Mesendoderm (in vitro differentiated cells): ENCODE data around the gene PDZRN3. TPM values are rescaled to one million over a fixed set of nuclear protein-coding genes. Genes with fewer than 3 reads are reported as not detected.
A peak's percentile ranks its signal among the peaks of the same experiment; 100 is the strongest.

Experiments used
- DNase-seq: peaks from one replicate; pipeline ENCODE4 v3.0.0; 2013
- H2AK5ac ChIP-seq: 2 replicates; pipeline ENCODE4 v1.6.1; 2013; ENCODE audit warnings: low read length, inconsistent platforms
- H2BK120ac ChIP-seq: 2 replicates; pipeline ENCODE4 v1.6.1; 2013; ENCODE audit warnings: low read depth, mild to moderate bottlenecking, low read length, moderate library complexity, mixed read lengths
- H2BK15ac ChIP-seq: replicated peaks from 2 replicates; pipeline ENCODE4 v1.6.1; 2013; ENCODE audit warnings: low read depth, mild to moderate bottlenecking, moderate library complexity
- H2BK5ac ChIP-seq: 2 replicates; pipeline ENCODE4 v1.6.1; 2013; ENCODE audit warnings: low read length, inconsistent platforms
- H3K18ac ChIP-seq: 2 replicates; pipeline ENCODE4 v1.6.1; 2013; ENCODE audit warnings: mild to moderate bottlenecking, low read length, mixed read lengths
- H3K23ac ChIP-seq: one replicate; pipeline ENCODE4 v1.6.1; 2013; ENCODE audit warnings: low read length
- H3K27ac ChIP-seq: 2 replicates; pipeline ENCODE4 v1.5.1; 2013; ENCODE audit warnings: low read depth, mild to moderate bottlenecking, inconsistent platforms, low read length, moderate library complexity
- H3K27me3 ChIP-seq: 2 replicates; pipeline ENCODE4 v1.6.1; 2013; ENCODE audit warnings: low read length, control low read depth, mild to moderate bottlenecking, inconsistent platforms; ENCODE audit not compliant: insufficient read depth, poor library complexity
- H3K36me3 ChIP-seq: 2 replicates; pipeline ENCODE4 v1.6.1; 2013; ENCODE audit warnings: low read length, inconsistent platforms; ENCODE audit not compliant: control insufficient read depth, insufficient read depth
- H3K4ac ChIP-seq: one replicate; pipeline ENCODE4 v1.6.1; 2013; ENCODE audit warnings: low read depth, mild to moderate bottlenecking, low read length, moderate library complexity
- H3K4me1 ChIP-seq: 2 replicates; pipeline ENCODE4 v1.6.1; 2013; ENCODE audit warnings: low read depth, low read length, inconsistent platforms; ENCODE audit not compliant: control insufficient read depth
- H3K4me2 ChIP-seq: 2 replicates; pipeline ENCODE4 v1.6.1; 2013; ENCODE audit warnings: low read length
- H3K4me3 ChIP-seq: 2 replicates; pipeline ENCODE4 v1.5.1; 2013; ENCODE audit warnings: mild to moderate bottlenecking, low read length
- H3K56ac ChIP-seq: one replicate; pipeline ENCODE4 v1.6.1; 2013; ENCODE audit warnings: low read length
- H3K79me1 ChIP-seq: 2 replicates; pipeline ENCODE4 v1.6.1; 2013; ENCODE audit warnings: low read length, inconsistent platforms
- H3K79me2 ChIP-seq: 2 replicates; pipeline ENCODE4 v1.6.1; 2013; ENCODE audit warnings: mild to moderate bottlenecking, low read length; ENCODE audit not compliant: control insufficient read depth, insufficient read depth
- H3K9ac ChIP-seq: 2 replicates; pipeline ENCODE4 v1.6.1; 2013; ENCODE audit warnings: low read length, inconsistent platforms
- H4K5ac ChIP-seq: one replicate; pipeline ENCODE4 v1.6.1; 2013; ENCODE audit warnings: low read length
- H4K8ac ChIP-seq: one replicate; pipeline ENCODE4 v1.6.1; 2013; ENCODE audit warnings: low read depth, mild to moderate bottlenecking, control low read depth, low read length, moderate library complexity
- WGBS: extraction: QIAGEN DNeasy Blood & Tissue Kit; methylation state at CpG from one replicate; pipeline ENCODE4 v1.1.7; 2013; ENCODE audit warnings: low lambda C conversion rate, missing lambda C conversion rate; ENCODE audit not compliant: insufficient coverage; ENCODE audit errors: extremely low coverage; 5-methylcytosine and 5-hydroxymethylcytosine counted together
- polyA plus RNA-seq, 2 experiments: library from polyadenylated mRNA; stranded (reverse); fragments of 200-250 nt; gene quantifications; one replicate each; pipeline ENCODE4 v1.2.3, GENCODE V29; 2013

PDZRN3 gene
- 8.4 TPM for polyA plus RNA-seq (2013, experiment 1 of 2)
- polyA plus RNA-seq (2013, experiment 2 of 2) = 9.0 TPM

GRCh38 chr3:73624821-73625665, at the start of gene PDZRN3:
Gene PDZRN3, minus strand, starts transcription at chr3:73624941.
- H3K23ac ChIP-seq = peak within 1 kb of the TSS; percentile 71
- H3K4ac ChIP-seq = no peak within 1 kb of the TSS
- peak within 1 kb of the TSS; percentile 54 for H3K4me3 ChIP-seq
- whole genome bisulfite sequencing = no CpG with 5 or more reads among the region's 55 CpGs
- no peak within 1 kb of the TSS for H2AK5ac ChIP-seq
- no peaks in the 10 kb centered on the region for H3K79me2 ChIP-seq
- no peaks in the 10 kb centered on the region for H3K79me1 ChIP-seq
- H4K5ac ChIP-seq = no peak within 1 kb of the TSS
- no peak within 1 kb of the TSS for H3K27ac ChIP-seq
- no peak within 1 kb of the TSS for H4K8ac ChIP-seq
- H3K4me2 ChIP-seq = peak within 1 kb of the TSS; percentile 93
- H2BK15ac ChIP-seq = no peak within 1 kb of the TSS
- H3K56ac ChIP-seq = peak within 1 kb of the TSS; percentile 88
- H3K18ac ChIP-seq = peak within 1 kb of the TSS; percentile 45
- H2BK120ac ChIP-seq = no peak within 1 kb of the TSS
- no peaks in the 10 kb centered on the region for H3K36me3 ChIP-seq
- peak within 1 kb of the TSS; percentile 65 for H3K9ac ChIP-seq
- H3K27me3 ChIP-seq = no peaks in the 10 kb centered on the region
- peak; percentile 85 for DNase-seq
- no peaks in the 10 kb centered on the region for H3K4me1 ChIP-seq
- H2BK5ac ChIP-seq = no peak within 1 kb of the TSS

- Histone ChIP-seq H3K79me1 (no peaks in the 10 kb centered on the region), H3K4me1 (peaks cover 1% of the 10 kb centered on the region), H4K8ac (no peak overlapping the region), H3K36me3 (no peaks in the 10 kb centered on the region), H3K27me3 (no peaks in the 10 kb centered on the region), H4K5ac (no peak overlapping the region), H2AK5ac (no peak overlapping the region), H2BK5ac (no peak overlapping the region), H3K4ac (no peak overlapping the region), H3K56ac (no peak overlapping the region), H3K4me2 (no peak overlapping the region), H2BK120ac (no peak overlapping the region), H3K23ac (no peak overlapping the region), H3K4me3 (no peak overlapping the region), H2BK15ac (no peak overlapping the region), H3K79me2 (no peaks in the 10 kb centered on the region), H3K18ac (no peak overlapping the region), H3K27ac (no peak overlapping the region), H3K9ac (no peak overlapping the region)
- DNase-seq = peak; percentile 37
- WGBS = no CpG with 5 or more reads among the region's 5 CpGs
These were observed 49.5 kb upstream of the PDZRN3 start for GRCh38 chr3:73674280-73674679.

- H3K56ac ChIP-seq = no peak overlapping the region
- H2AK5ac ChIP-seq = no peak overlapping the region
- peaks cover 1% of the 10 kb centered on the region for H3K4me1 ChIP-seq
- no peak overlapping the region for H2BK120ac ChIP-seq
- no CpG with 5 or more reads among the region's 3 CpGs for WGBS
- H3K36me3 ChIP-seq = no peaks in the 10 kb centered on the region
- no peak overlapping the region for H3K9ac ChIP-seq
- H3K18ac ChIP-seq = no peak overlapping the region
- H3K4me2 ChIP-seq = no peak overlapping the region
- no peak overlapping the region for H3K23ac ChIP-seq
- no peak overlapping the region for H3K4ac ChIP-seq
- no peaks in the 10 kb centered on the region for H3K79me1 ChIP-seq
- no peak overlapping the region for H3K27ac ChIP-seq
- H4K8ac ChIP-seq = no peak overlapping the region
- H3K79me2 ChIP-seq = no peaks in the 10 kb centered on the region
- H3K27me3 ChIP-seq = no peaks in the 10 kb centered on the region
- no peak overlapping the region for H4K5ac ChIP-seq
- DNase-seq = no peak
- no peak overlapping the region for H2BK5ac ChIP-seq
- H3K4me3 ChIP-seq = no peak overlapping the region
- H2BK15ac ChIP-seq = no peak overlapping the region
These were observed 44.5 kb upstream of the PDZRN3 start for GRCh38 chr3:73669260-73669659.

GRCh38 chr3:73668391-73668790, 43.6 kb upstream of the PDZRN3 start:
- Histone ChIP-seq H3K18ac (no peak overlapping the region), H2BK15ac (no peak overlapping the region), H3K36me3 (no peaks in the 10 kb centered on the region), H3K79me2 (no peaks in the 10 kb centered on the region), H3K27ac (no peak overlapping the region), H3K4me3 (no peak overlapping the region), H3K56ac (no peak overlapping the region), H2BK120ac (no peak overlapping the region), H3K23ac (no peak overlapping the region), H2AK5ac (no peak overlapping the region), H2BK5ac (no peak overlapping the region), H3K4ac (no peak overlapping the region), H3K4me1 (no peaks in the 10 kb centered on the region), H3K79me1 (no peaks in the 10 kb centered on the region), H3K9ac (no peak overlapping the region), H3K4me2 (no peak overlapping the region), H4K8ac (no peak overlapping the region), H4K5ac (no peak overlapping the region), H3K27me3 (no peaks in the 10 kb centered on the region)
- DNase-seq = no peak
- no CpG with 5 or more reads among the region's 1 CpG for WGBS

- no peak for DNase-seq
- Histone ChIP-seq H3K36me3 (no peaks in the 10 kb centered on the region), H4K5ac (no peak overlapping the region), H2BK120ac (no peak overlapping the region), H3K9ac (no peak overlapping the region), H4K8ac (no peak overlapping the region), H3K4me1 (no peaks in the 10 kb centered on the region), H3K56ac (no peak overlapping the region), H3K18ac (no peak overlapping the region), H3K79me1 (no peaks in the 10 kb centered on the region), H2BK15ac (no peak overlapping the region), H2BK5ac (no peak overlapping the region), H3K4me2 (no peak overlapping the region), H2AK5ac (no peak overlapping the region), H3K27ac (no peak overlapping the region), H3K79me2 (no peaks in the 10 kb centered on the region), H3K4me3 (no peak overlapping the region), H3K27me3 (no peaks in the 10 kb centered on the region), H3K4ac (no peak overlapping the region), H3K23ac (no peak overlapping the region)
- WGBS = no CpG with 5 or more reads among the region's 3 CpGs
These were observed 43.1 kb upstream of the PDZRN3 start for GRCh38 chr3:73667889-73668288.
